ENCODE data around the gene IGF1R. TPM values are rescaled to one million over a fixed set of nuclear protein-coding genes. Genes with fewer than 3 reads are reported as not detected.

IGF1R gene
- total RNA-seq, 6 donors from 2014 or later = 31.0 to 142 (median 63.8) TPM

- peaks cover 33 to 64% (median 48%) of the 10 kb centered on the region in 4 donors for H3K4me1 ChIP-seq
- no peak overlapping the region for H3K27ac ChIP-seq
- whole genome bisulfite sequencing, 2 donors = 62 to 63% methylated on average over 7 to 9 of the region's 9 CpGs
- ATAC-seq (ENCODE audit: low FRiP score in 2 of 2) (no peak), DNase-seq (no peak)
- no peak for TF ChIP-seq POLR2AphosphoS5 (IDR thresholded peaks at IDR 0.05)
- TF ChIP-seq POLR2A (IDR thresholded peaks at IDR 0.05) = no peak
- TF ChIP-seq, protein P1, sequence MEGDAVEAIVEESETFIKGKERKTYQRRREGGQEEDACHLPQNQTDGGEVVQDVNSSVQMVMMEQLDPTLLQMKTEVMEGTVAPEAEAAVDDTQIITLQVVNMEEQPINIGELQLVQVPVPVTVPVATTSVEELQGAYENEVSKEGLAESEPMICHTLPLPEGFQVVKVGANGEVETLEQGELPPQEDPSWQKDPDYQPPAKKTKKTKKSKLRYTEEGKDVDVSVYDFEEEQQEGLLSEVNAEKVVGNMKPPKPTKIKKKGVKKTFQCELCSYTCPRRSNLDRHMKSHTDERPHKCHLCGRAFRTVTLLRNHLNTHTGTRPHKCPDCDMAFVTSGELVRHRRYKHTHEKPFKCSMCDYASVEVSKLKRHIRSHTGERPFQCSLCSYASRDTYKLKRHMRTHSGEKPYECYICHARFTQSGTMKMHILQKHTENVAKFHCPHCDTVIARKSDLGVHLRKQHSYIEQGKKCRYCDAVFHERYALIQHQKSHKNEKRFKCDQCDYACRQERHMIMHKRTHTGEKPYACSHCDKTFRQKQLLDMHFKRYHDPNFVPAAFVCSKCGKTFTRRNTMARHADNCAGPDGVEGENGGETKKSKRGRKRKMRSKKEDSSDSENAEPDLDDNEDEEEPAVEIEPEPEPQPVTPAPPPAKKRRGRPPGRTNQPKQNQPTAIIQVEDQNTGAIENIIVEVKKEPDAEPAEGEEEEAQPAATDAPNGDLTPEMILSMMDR (IDR thresholded peaks at IDR 0.05) = no peak
- TF ChIP-seq EP300 (IDR thresholded peaks at IDR 0.05) = no peak
- H3K4me3 ChIP-seq = no peak overlapping the region
- no peaks in the 10 kb centered on the region for H3K9me3 ChIP-seq
- H3K27me3 ChIP-seq = no peaks in the 10 kb centered on the region
- peaks cover 0 to 15% (median 0%) of the 10 kb centered on the region in 4 donors for H3K36me3 ChIP-seq
These were observed 67.6 kb downstream of the IGF1R start for GRCh38 chr15:98715890-98716443.

GRCh38 chr15:98717371-98717770 lies 69.0 kb downstream of the IGF1R start:
- TF ChIP-seq POLR2A (IDR thresholded peaks at IDR 0.05) (no peak), POLR2AphosphoS5 (IDR thresholded peaks at IDR 0.05) (no peak), EP300 (IDR thresholded peaks at IDR 0.05) (no peak)
- TF ChIP-seq, protein P1 (IDR thresholded peaks at IDR 0.05) = no peak
- Histone ChIP-seq H3K27me3 (no peaks in the 10 kb centered on the region), H3K4me3 (no peak overlapping the region), H3K27ac (no peak overlapping the region), H3K36me3 (peaks cover 0 to under 1% (median 0%) of the 10 kb centered on the region in 4 donors), H3K4me1 (peaks cover 33 to 77% (median 57%) of the 10 kb centered on the region in 4 donors), H3K9me3 (no peaks in the 10 kb centered on the region)
- 94% methylated on average over 5 of the region's 5 CpGs for WGBS, 2 donors
- ATAC-seq (ENCODE audit: low FRiP score in 2 of 2) = no peak
- DNase-seq = no peak

GRCh38 chr15:98717942-98718341 lies 69.6 kb downstream of the IGF1R start:
- Histone ChIP-seq H3K27ac (no peak overlapping the region), H3K36me3 (no peaks in the 10 kb centered on the region), H3K9me3 (no peaks in the 10 kb centered on the region), H3K4me1 (peaks cover 31 to 81% (median 58%) of the 10 kb centered on the region in 4 donors), H3K4me3 (no peak overlapping the region), H3K27me3 (no peaks in the 10 kb centered on the region)
- WGBS, 2 donors = 64 to 77% methylated on average over 11 of the region's 11 CpGs
- DNase-seq (no peak), ATAC-seq (ENCODE audit: low FRiP score in 2 of 2) (no peak)
- TF ChIP-seq POLR2AphosphoS5 (IDR thresholded peaks at IDR 0.05) (no peak), POLR2A (IDR thresholded peaks at IDR 0.05) (no peak), EP300 (IDR thresholded peaks at IDR 0.05) (no peak)
- TF ChIP-seq, protein P1 (IDR thresholded peaks at IDR 0.05) = no peak

DNA sequence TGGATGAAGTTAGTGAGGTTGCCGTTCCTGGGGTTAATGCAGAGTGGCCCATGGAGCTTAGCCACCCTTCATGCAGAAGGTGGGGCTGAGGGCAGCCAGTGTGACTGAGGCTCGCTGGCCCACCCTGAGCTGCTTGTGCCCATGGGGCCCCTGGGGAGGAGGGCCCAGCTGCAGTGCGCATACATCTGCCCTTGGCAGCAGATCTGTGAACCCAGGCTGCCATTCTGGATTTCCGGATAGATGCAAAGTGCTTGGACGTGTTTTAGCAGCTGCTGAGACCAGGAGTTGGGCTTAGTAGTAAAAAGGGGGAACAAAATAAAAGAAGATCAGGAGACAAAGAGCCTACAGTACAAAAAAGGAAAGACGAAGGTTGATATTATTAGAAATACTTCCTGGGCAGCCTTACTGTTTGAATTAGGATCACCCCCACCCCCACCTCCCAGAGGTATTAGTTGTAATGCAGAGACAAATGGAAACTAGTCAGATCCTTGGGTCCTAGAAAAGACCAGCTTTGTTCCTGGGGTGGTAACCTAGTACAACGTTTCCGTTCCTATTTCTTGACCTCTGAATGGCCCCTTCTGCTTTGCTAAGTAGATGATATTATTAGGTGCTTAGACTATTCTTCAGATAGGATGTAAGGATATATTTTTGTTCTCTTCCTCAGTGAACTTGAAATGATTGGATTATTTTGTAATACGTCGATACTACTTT lies 70.2 kb downstream of the IGF1R start:
- Histone ChIP-seq H3K4me1 (peaks cover 28 to 76% (median 52%) of the 10 kb centered on the region in 4 donors), H3K27ac (peak overlapping the region in 2 of 4 donors; percentile 28 to 46), H3K4me3 (no peak overlapping the region), H3K36me3 (no peaks in the 10 kb centered on the region), H3K9me3 (no peaks in the 10 kb centered on the region), H3K27me3 (no peaks in the 10 kb centered on the region)
- 54 to 55% methylated on average over 8 to 9 of the region's 10 CpGs for WGBS, 2 donors
- ATAC-seq (ENCODE audit: low FRiP score in 2 of 2) = no peak
- DNase-seq = peak in 1 of 2 donors; percentile 35
- TF ChIP-seq POLR2A (IDR thresholded peaks at IDR 0.05) (no peak), EP300 (IDR thresholded peaks at IDR 0.05) (no peak), POLR2AphosphoS5 (IDR thresholded peaks at IDR 0.05) (no peak)
- TF ChIP-seq, protein P1 (IDR thresholded peaks at IDR 0.05) = no peak
